Gastroesophageal sphincter (tissue), 4 donors: ENCODE data around the gene LMAN1L. TPM values are rescaled to one million over a fixed set of nuclear protein-coding genes. Genes with fewer than 3 reads are reported as not detected.
A peak's percentile ranks its signal among the peaks of the same experiment; 100 is the strongest.

Experiments used
- ATAC-seq: fragments of 150-250 bp; one replicate; pipeline ENCODE4 v1.9.1; 2016; ENCODE audit warnings: mild to moderate bottlenecking, moderate library complexity
- H3K27ac ChIP-seq, 4 donors: fragments of 200-600 bp; sonication (generic) in 3 of 4; 1 replicate in 3 of 4; 2 replicates in 1 of 4; pipeline ENCODE4 v1.5.1; 2016 to 2019
- H3K27me3 ChIP-seq: fragments of 200-600 bp; sonication (generic); one replicate; pipeline ENCODE4 v1.5.1; 2019
- H3K36me3 ChIP-seq, 2 donors: fragments of 200-600 bp; sonication (generic); one replicate each; pipeline ENCODE4 v1.5.1; 2019; ENCODE audit warnings: control low read depth in 1 of 2
- H3K4me1 ChIP-seq, 3 donors: fragments of 200-600 bp; sonication (generic); 1 replicate in 2 of 3; 2 replicates in 1 of 3; pipeline ENCODE4 v1.5.1; 2016 to 2019; ENCODE audit warnings: control low read depth in 2 of 3
- H3K4me3 ChIP-seq, 2 donors: fragments of 200-600 bp; sonication (generic); one replicate each; pipeline ENCODE4 v1.5.1; 2019; ENCODE audit warnings: mild to moderate bottlenecking in 1 of 2, moderate library complexity in 1 of 2
- H3K9me3 ChIP-seq, 3 donors: fragments of 200-600 bp; sonication (generic); one replicate each; pipeline ENCODE4 v1.5.1; 2017 to 2019; ENCODE audit warnings: control low read depth in 2 of 3
- EP300 ChIP-seq: sonication (generic); formaldehyde crosslinking; IDR thresholded peaks from one replicate; pipeline ENCODE4 v1.6.1; 2017; ENCODE audit warnings: antibody characterized with exemption, mild to moderate bottlenecking
- POLR2A ChIP-seq, 2 donors: fragments of 450-650 bp; IDR thresholded peaks; one replicate each; pipeline ENCODE4 v1.6.1; 2017; ENCODE audit warnings: antibody characterized with exemption in 2 of 2, mild to moderate bottlenecking in 2 of 2, moderate library complexity in 1 of 2
- POLR2AphosphoS5 ChIP-seq: sonication (generic); formaldehyde crosslinking; IDR thresholded peaks from one replicate; pipeline ENCODE4 v1.6.1; 2017; ENCODE audit warnings: antibody characterized with exemption
- WGBS, 2 donors: methylation state at CpG; one replicate each; pipeline ENCODE4 v1.1.5; 2018; ENCODE audit warnings: low coverage in 1 of 2; 5-methylcytosine and 5-hydroxymethylcytosine counted together
- total RNA-seq, 4 donors: library from RNA; depleted of rRNA; stranded (reverse); fragments of >200 nt; gene quantifications; one replicate each; pipeline ENCODE4 v1.1.0, GENCODE V29; 2016
- TF ChIP-seq, protein P1 (sequence below), 4 experiments: fragments of 200-600 bp in 2 of 4; fragments of 450-650 bp in 2 of 4; sonication (generic) in 1 of 4; IDR thresholded peaks; one replicate each; pipeline ENCODE4 v1.5.1; 2017 to 2019; ENCODE audit warnings: antibody characterized with exemption in 4 of 4, mild to moderate bottlenecking in 2 of 4, moderate library complexity in 2 of 4

LMAN1L gene
- total RNA-seq, 4 donors from 2014 or later, result 0.27 TPM; not detected in 3

DNA sequence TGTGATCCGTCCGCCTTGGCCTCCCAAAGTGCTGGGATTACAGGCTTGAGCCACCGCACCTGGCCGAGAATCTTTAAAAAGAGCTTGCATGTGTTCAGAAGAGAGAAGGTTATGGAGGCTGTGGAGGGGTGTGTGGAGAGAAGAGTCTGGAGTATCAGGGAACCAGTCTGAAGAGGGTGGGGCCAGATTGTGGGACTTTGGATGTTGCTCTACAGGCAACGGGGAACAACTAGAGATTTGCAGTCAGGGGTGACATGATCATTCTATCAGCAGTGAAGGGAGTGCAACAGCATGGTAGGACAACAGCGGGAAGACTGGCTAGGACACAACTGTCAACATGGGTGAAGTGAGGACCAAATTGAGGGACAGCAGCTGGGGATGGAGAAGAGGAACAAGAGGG lies 51.7 kb downstream of the LMAN1L start:
- H3K4me1 ChIP-seq, result peaks cover 0 to 60% (median 31%) of the 10 kb centered on the region in 3 donors
- 63 to 84% methylated on average over 1 to 5 of the region's 6 CpGs for WGBS, 2 donors
- no peaks in the 10 kb centered on the region for H3K9me3 ChIP-seq
- H3K36me3 ChIP-seq, result no peaks in the 10 kb centered on the region
- H3K27me3 ChIP-seq, result no peaks in the 10 kb centered on the region
- no peak for ATAC-seq
- no peak overlapping the region for H3K4me3 ChIP-seq
- TF ChIP-seq, protein P1, sequence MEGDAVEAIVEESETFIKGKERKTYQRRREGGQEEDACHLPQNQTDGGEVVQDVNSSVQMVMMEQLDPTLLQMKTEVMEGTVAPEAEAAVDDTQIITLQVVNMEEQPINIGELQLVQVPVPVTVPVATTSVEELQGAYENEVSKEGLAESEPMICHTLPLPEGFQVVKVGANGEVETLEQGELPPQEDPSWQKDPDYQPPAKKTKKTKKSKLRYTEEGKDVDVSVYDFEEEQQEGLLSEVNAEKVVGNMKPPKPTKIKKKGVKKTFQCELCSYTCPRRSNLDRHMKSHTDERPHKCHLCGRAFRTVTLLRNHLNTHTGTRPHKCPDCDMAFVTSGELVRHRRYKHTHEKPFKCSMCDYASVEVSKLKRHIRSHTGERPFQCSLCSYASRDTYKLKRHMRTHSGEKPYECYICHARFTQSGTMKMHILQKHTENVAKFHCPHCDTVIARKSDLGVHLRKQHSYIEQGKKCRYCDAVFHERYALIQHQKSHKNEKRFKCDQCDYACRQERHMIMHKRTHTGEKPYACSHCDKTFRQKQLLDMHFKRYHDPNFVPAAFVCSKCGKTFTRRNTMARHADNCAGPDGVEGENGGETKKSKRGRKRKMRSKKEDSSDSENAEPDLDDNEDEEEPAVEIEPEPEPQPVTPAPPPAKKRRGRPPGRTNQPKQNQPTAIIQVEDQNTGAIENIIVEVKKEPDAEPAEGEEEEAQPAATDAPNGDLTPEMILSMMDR (IDR thresholded peaks at IDR 0.05), result no peak
- TF ChIP-seq POLR2AphosphoS5 (no peak), POLR2A (IDR thresholded peaks at IDR 0.05) (no peak), EP300 (no peak)
- H3K27ac ChIP-seq, result peak overlapping the region in 2 of 4 donors; percentile 18 to 52

DNA sequence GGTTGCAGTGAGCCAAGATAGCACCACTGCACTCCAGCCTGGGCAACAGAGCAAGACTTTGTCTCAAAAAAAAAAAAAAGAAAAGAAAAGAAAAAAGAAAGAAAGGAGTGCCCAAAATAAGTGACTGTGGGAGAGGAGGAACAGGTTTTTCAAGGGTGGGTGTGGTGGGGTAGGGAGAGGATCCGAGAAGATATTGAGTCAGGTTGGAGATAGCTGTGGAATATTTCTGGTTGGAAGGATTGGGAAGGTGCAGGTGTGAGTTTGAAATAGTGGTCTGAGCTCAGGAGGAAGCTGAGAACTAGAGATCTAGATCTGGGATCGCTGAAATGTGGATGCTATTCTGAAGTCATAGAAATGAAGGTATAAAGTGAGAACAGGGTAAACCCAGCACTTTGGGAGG lies 52.7 kb downstream of the LMAN1L start:
- TF ChIP-seq EP300, result no peak
- TF ChIP-seq POLR2AphosphoS5, result no peak
- no peak for TF ChIP-seq POLR2A (IDR thresholded peaks at IDR 0.05)
- TF ChIP-seq, protein P1 (IDR thresholded peaks at IDR 0.05), result no peak
- no peak for ATAC-seq
- H3K36me3 ChIP-seq, result no peaks in the 10 kb centered on the region
- H3K4me3 ChIP-seq, result no peak overlapping the region
- H3K4me1 ChIP-seq, result peaks cover 0 to 62% (median 37%) of the 10 kb centered on the region in 3 donors
- no peaks in the 10 kb centered on the region for H3K9me3 ChIP-seq
- WGBS, 2 donors, result 70 to 96% methylated on average over 2 of the region's 2 CpGs
- no peaks in the 10 kb centered on the region for H3K27me3 ChIP-seq
- no peak overlapping the region for H3K27ac ChIP-seq

DNA sequence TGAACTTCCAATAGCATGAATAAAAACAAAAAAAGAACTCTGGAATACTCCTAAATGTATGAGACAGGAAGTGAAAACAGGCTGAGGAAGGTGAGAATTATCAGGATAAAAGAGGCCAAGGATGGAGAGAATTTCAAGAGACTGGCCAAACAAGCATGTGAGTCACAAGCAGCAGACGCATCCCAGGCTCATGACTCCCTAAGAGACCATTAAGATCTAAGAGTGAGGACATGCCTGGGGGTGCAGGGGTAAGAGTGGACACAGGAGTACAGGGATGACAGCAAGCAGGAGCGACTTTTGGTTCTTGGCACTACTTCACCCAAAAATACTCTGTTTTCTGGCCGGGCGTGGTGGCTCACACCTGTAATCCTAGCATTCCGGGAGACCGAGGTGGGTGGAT lies 53.5 kb downstream of the LMAN1L start:
- no peaks in the 10 kb centered on the region for H3K9me3 ChIP-seq
- no peaks in the 10 kb centered on the region for H3K36me3 ChIP-seq
- no peak overlapping the region for H3K4me3 ChIP-seq
- H3K27ac ChIP-seq, result peak overlapping the region in 2 of 4 donors; percentile 35 to 66
- no peak for TF ChIP-seq POLR2A (IDR thresholded peaks at IDR 0.05)
- TF ChIP-seq EP300, result no peak
- TF ChIP-seq POLR2AphosphoS5, result no peak
- TF ChIP-seq, protein P1 (IDR thresholded peaks at IDR 0.05), result no peak
- no peak for ATAC-seq
- WGBS, 2 donors, result 56 to 68% methylated on average over 2 to 3 of the region's 6 CpGs
- H3K27me3 ChIP-seq, result no peaks in the 10 kb centered on the region
- peaks cover under 1 to 70% (median 43%) of the 10 kb centered on the region in 3 donors for H3K4me1 ChIP-seq

DNA sequence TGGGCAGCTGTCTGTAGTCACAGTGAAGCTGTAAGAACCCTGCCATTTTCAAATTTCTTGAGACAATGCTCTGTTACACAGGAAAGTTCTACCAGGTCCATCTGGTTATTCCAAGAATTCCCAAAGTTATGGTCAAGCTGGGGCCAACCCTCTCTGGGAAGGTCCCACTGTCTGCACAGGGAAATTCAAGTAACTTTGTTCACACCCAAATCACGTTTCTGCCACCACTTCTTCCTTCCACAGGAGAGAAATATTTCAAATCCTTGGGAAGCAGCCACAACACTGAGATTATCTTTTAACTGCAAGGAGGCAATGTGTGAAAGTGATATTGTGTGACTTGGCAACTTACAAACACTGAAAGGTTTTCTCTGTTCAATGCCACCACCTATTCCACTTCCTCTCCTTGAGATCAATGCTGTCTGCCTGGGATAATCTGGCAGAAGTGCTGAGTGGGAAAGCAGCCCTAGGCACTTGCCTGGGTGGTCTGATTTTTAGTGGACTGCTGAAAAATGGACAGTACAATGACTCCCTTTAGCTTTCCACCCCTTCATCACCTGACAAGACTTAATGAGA lies 54.9 kb downstream of the LMAN1L start:
- H3K4me3 ChIP-seq, result no peak overlapping the region
- no peaks in the 10 kb centered on the region for H3K36me3 ChIP-seq
- H3K27ac ChIP-seq, result peak overlapping the region in 3 of 4 donors; percentile 94 to 96 (median 95)
- H3K9me3 ChIP-seq, result no peaks in the 10 kb centered on the region
- no peak for ATAC-seq
- TF ChIP-seq, protein P1 (IDR thresholded peaks at IDR 0.05), result no peak
- TF ChIP-seq POLR2A (IDR thresholded peaks at IDR 0.05) (no peak), POLR2AphosphoS5 (no peak), EP300 (no peak)
- H3K27me3 ChIP-seq, result no peaks in the 10 kb centered on the region
- 17 to 25% methylated on average over 1 of the region's 1 CpG for WGBS, 2 donors
- peaks cover 2 to 85% (median 54%) of the 10 kb centered on the region in 3 donors for H3K4me1 ChIP-seq

DNA sequence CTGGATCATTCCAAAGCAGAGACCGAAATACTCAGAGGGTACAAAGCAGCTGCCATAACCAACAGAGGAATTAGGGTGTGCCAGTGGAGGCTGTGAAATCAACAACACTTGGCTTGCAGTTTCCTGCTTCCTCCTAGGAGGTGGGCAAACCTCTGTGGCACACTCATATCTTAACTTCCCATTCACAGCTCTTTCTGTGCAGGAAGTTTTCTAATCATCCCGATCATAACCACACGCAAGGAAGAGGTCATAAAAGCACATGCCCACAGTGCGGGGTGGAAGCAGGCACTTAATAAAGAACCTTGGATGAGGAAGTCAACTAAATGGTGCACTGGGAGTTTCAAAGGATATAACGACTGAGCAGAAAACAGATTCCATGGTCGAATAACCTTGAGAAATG lies 55.4 kb downstream of the LMAN1L start:
- ATAC-seq, result no peak
- Histone ChIP-seq H3K9me3 (no peaks in the 10 kb centered on the region), H3K4me1 (peaks cover 2 to 83% (median 54%) of the 10 kb centered on the region in 3 donors), H3K27ac (peak overlapping the region in 3 of 4 donors; percentile 94 to 96 (median 95)), H3K36me3 (no peaks in the 10 kb centered on the region), H3K27me3 (no peaks in the 10 kb centered on the region), H3K4me3 (no peak overlapping the region)
- no peak for TF ChIP-seq EP300
- no peak for TF ChIP-seq POLR2AphosphoS5
- TF ChIP-seq POLR2A (IDR thresholded peaks at IDR 0.05), result no peak
- WGBS, 2 donors, result 53 to 62% methylated on average over 2 to 5 of the region's 6 CpGs
